Neural progenitor cell (in vitro differentiated cells): ENCODE results near the gene RASL11B.

ENCODE experiments used
- CTCF ChIP-seq: fragments of 200-600 bp; sonication (generic); IDR thresholded peaks from 2 replicates; pipeline ENCODE4 v1.5.1; 2017; ENCODE audit warnings: antibody characterized with exemption, mild to moderate bottlenecking
- EZH2 ChIP-seq: fragments of 200-600 bp; sonication (generic); IDR thresholded peaks from 2 replicates; pipeline ENCODE4 v1.6.1; 2017; ENCODE audit warnings: antibody characterized with exemption, mild to moderate bottlenecking, moderate library complexity

GRCh38 chr4:52861879-52862616 lies at the start of gene RASL11B:
- TF ChIP-seq CTCF (peak; percentile 32), EZH2 (no peak)
